ENCODE measurements around the gene P2RY11.

Gene P2RY11

DNA sequence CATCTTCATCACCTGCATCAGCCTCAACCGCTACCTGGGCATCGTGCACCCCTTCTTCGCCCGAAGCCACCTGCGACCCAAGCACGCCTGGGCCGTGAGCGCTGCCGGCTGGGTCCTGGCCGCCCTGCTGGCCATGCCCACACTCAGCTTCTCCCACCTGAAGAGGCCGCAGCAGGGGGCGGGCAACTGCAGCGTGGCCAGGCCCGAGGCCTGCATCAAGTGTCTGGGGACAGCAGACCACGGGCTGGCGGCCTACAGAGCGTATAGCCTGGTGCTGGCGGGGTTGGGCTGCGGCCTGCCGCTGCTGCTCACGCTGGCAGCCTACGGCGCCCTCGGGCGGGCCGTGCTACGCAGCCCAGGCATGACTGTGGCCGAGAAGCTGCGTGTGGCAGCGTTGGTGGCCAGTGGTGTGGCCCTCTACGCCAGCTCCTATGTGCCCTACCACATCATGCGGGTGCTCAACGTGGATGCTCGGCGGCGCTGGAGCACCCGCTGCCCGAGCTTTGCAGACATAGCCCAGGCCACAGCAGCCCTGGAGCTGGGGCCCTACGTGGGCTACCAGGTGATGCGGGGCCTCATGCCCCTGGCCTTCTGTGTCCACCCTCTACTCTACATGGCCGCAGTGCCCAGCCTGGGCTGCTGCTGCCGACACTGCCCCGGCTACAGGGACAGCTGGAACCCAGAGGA is 2.6 kb downstream of the P2RY11 start:
- no peak for DNase-seq (ENCODE audit: low read depth)

DNA sequence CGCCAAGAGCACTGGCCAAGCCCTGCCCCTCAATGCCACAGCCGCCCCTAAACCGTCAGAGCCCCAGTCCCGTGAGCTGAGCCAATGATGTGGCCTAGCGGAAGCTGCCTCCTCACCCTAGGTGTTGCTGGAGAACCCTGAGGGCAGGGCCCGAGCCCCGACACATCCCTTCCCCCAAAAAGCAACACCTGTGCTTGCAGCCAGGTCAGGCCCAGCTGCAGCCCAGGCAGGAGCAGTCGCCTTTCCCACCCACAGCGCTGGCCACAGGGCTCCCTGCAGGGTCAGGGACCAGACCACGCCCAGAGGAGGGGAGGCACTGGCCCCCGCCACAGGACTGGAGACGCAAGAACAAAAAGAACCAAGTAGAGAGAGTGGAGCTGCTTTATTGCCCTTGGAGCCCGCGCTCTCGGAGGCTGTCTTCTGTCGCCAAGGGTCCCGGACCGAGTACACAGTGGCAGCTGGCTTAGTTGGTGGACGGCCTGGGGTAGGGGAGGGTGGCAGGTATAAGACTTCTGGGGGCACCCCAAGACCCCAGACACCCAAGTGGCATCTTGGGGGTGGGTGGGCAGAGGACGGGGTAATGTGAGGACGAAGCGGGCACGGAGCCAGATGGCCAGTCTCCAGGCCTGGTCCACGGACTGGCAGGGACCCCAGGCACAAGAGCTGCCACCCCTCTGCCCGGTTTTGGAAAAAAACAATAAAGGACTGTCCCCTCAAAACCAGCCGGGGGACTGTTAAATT is 3.3 kb downstream of the P2RY11 start:
- DNase-seq (ENCODE audit: low read depth), result no peak

DNA sequence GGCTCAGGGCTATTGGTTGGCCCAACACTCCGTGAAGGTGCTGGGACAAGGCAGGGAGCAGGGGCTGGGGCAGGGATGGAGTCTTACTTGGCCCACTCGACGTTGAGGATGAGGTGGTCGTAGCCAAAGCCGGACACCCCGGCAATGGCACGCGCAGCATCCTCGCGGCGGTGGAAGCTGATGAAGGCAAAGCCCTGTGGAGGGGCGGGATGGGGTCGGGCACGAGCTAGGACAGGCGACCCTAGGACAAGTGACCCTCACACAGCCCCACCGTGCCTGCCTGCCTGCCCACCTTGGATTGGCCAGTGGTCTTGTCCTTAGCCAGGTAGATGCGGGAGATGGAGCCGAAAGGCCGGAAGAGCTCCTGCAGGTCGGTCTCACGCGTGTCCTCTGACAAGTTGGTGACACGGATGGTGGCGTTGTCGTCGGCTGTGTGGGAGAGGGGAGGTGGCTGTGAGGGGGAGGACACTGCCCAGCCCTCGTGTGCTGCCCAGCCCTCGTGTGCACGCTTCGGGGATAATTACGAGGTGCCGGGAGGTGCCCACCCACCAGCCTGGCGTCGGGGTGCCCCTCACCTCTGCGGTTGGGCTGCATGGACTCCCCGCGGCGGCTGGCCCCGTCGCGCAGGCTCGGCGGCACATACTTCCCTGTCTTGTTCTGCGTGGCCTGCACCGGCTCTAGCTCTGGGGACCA is 4.0 kb downstream of the P2RY11 start:
- DNase-seq (ENCODE audit: low read depth), result no peak

DNA sequence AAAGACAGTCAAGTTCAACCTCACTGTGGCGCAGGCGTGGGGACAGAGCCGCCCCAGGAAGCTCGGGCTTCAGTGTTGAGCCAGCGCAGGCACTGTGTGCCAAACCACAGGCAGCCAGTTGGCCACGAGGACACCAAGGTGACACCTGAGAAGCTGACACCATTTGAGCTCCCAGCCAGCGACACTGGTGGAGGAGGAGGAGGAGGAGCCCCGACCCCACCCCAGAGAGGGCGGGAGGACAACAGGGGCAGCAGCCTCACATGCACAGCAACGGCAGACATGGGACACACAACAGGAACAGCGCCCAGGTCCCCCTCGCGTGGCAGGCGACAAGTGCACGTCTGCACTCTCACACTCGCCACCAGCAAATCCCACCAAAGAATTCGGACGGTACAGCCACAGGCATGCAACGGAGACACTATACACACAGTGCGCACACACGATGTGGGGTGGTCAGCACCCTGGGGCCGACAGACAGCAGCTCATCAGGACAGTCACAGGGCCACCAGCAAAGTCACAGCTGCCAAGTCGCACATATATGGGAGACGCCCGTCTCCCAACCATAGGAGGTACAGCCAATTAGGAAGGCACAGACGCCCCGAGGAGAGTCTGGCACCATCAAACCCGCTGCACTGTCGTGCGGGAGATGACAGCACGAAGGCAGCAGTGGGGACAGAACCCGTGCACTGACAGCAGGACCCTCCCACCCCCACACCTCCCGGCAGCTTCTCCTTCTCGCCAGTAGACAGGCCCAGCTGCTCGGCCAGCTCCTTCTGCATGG is 4.8 kb downstream of the P2RY11 start:
- DNase-seq (ENCODE audit: low read depth), result no peak

DNA sequence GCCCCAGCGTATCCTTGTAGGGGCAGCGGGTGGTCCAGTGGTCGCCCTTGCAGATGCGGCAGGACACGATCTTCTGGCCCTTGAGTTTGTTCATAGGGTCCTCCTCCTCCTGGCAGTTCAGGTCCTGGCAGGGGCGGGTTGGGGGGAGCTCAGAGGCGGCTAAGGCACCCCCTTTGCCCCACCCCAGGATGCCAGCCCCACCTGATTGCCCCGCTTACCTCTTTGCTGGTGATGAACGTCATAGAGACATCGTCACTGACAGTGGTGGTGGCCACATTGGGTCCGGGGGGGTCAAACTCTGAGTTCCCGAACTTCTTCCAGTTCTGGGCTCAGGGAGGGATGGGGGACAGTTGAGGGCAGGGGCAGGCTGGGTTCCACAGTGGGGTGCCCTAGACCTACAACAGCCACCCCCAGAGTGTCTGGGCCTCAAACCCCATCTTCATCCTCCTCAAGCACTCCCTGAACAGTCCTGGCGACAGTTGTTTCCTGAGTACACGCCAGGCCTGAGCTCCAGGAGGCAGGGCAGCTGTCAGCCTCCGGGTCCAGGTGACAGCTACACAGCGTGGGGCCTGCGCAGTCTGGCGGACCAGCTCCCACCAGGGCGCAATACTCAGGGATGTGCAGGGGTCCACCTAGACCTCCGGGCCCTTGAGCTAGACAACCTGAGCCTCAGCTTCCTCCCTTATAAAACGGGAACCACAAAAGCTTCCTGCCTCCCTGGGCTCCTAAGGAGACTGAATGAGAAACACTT is 5.5 kb downstream of the P2RY11 start:
- no peak for DNase-seq (ENCODE audit: low read depth)

DNA sequence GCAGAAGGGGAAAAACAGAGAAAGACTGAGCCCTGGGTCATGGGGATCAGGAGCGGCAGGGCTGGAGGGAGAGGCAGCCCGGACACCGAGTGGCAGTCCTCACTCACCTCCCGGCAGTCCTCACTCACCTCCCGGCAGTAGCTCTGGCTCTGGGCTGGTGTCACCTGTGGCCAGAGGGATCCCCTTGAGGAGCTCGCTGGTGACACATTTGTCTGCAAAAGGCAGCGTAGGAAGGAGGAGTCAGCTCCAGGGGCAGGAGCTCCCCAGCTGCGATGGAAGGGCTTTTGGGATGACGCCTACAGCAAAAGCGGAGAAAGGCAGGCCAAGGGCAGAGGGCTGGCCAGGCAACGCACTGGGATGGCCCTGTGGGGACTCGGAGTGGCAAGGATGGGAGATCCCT is 7.5 kb downstream of the P2RY11 start:
- no peak for DNase-seq (ENCODE audit: low read depth)

DNA sequence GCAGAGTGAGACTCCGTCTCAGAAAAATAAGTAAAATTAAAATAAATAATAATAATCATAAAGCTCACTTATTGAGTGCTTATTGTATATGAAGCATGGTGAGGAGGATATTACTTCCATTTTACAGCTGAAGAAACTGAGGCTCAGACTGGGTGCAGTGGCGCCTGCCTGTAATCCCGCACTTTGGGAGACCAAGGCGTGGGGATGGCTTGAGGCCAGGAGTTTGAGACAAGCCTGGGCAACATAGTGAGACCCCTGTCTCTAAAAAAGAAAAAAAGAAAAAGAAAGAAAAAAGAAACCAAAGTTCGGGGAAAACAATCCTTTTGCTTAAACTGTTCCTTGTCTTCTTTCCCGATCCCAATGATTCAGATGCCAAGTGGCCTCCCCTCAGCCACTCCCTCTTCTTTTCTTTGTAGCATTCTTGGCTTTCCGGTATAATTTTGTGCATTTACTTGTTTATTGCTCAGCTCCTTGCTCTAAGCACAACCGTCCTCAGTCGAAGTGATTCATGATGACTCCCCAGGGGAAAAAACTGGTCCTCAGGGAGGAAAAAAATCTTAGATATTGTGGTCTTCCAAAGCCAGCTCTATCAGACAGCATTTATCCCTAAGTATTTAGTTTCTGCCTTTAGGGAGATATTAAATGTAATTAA is 9.2 kb downstream of the P2RY11 start:
- no peak for DNase-seq (ENCODE audit: low read depth)

DNA sequence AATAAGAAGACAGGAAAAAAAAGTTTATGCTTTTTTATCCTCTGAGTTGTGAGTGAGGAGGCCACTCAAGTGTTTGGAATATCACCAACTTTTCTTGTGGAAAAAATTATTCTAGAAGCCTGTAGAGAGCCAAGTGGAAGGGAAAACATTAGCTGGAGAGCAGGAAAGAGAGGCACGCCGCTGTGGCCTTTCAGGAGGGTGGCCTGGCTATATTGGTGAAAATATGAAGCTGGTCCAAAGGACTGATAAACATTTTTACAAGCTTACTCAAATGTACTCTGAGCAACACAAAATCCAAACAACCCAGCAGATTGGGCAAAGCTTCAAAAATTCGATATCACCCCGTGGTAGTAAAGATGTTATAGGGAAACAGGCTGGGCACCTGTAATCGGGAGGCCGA is 10.6 kb downstream of the P2RY11 start:
- DNase-seq (ENCODE audit: low read depth), result no peak

DNA sequence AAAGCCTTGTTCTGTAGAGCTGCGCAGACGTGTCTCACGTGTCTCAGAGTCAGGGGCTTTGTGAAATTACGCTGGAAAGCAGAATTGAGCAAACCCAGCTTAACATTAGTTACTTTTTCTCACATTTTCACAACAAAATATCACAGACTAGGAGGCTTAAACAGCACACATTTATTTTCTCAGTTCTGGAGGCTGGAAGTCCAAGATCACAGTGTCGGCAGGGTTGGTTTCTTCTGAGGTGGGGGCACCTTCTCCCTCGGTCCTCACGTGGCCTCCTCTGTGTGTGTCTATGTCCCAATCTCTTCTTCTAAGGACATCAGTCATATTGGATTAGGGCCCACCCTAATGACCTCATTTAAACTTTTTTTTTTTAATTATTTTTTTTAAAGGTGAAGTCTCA is 12.9 kb downstream of the P2RY11 start:
- DNase-seq (ENCODE audit: low read depth), result no peak

DNA sequence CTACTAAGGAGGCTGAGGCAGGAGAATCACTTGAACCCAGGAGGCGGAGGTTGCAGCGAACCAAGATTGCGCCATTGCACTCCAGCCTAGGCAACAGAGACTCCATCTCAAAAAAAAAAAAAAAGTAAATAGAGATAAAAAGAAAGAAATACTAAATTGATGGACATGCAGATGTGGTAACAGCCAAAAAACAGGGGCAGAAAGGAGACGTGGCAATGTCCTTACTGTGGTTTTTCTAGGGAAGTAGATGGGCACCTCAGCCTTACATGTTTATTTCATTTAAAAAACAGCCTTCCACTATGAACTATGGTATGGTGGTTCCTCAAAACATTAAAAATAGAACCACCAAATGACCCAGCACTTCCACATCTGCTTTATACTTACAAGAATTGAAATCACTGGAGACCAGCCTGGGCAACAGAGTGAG is 14.7 kb downstream of the P2RY11 start:
- no peak for DNase-seq (ENCODE audit: low read depth)

DNA sequence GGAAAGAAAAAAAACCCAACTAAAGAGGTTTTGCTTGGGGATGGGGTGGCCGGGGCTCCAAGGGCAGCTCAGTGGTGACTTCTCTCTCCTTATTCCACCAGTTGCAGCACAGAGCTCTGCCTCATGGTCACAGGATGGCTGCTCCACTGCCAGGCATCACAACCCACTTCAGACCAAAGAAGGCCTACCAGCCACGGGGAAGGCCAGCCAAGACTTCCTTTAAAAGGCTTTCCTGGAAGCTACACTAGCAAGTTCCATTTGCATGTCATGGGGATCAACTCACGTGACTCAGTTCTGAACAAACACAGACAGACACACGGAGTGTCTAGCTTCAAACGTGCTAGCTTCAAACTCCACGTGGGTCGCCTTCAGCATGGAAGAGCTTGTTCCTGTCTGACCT is 21.4 kb downstream of the P2RY11 start:
- no peak for DNase-seq (ENCODE audit: low read depth)

DNA sequence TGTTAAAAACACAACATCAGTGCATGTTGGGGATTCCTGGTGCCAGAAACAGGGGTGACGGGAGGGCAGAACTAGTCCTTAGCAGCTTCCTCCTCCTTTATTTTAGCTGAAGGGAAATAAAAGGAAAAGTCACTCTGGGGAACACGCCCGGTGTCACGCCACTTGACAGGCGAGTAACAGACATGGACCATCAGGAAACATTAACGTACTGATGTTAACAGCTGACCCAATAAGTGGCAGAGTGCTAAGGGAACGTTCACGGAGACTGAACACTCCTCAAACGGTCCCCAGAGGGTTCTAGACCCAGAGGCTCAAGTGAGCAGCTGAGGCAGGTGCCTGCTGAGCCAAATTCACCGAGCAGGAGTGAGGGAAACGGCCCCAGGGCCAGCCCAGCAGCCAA is 22.1 kb downstream of the P2RY11 start:
- no peak for DNase-seq (ENCODE audit: low read depth)

DNA sequence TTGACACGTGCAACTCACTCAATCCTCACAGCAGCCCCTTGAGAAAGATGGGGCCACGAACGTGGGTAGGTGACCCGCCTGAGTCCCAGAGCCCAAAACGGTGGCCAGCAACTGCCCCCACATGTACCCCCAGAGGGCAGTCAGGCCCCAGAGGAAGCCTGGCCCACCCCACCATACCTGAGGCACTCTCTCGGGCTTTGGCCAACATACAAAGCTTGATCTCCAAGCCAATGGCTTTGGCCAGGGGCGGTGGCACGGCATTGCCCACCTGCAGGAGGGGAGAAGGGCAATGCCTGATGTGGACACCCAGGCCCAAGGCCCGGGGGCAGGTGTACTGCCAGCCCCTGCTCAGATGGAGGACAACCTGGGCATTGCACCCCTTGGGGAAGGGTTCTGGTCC is 22.5 kb downstream of the P2RY11 start:
- DNase-seq (ENCODE audit: low read depth), result no peak

DNA sequence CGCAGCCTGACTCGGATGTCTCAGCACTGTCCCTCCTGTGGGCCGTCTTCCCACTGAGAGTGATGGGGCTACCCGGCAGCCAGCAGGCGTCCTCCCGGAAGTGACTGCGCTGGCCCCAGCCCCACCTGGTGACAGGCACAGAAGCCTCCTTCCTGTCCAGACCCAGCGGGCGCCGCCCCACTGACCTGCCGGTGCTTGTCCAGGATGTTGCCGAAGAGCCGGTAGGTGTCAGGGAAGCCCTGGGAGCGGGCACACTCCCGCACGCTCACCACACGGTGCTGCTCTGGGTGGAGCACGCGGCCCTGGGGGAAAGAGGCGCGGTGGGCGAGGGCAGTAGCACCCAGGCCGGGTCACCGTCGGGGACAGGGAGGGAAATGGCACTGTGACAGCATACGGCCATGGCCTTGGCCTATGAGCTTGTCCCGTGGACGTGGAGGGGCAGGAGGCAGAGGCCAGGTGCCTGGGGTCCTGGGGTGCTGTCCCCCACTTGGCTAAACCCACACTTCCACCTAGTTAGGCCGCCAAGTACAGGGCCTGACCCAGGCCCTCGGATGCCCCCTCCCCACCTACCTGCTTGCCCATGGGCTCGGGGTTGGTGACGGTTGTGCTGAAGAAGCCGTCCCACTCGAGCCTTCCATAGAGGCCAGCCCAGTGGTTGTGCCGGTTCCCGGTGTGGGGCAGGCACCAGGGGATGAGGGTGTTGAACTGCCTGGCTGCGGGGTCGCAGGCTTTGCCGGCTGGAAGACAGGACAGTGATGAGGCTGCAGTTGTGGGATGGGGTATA is 24.2 kb downstream of the P2RY11 start:
- DNase-seq (ENCODE audit: low read depth), result no peak

DNA sequence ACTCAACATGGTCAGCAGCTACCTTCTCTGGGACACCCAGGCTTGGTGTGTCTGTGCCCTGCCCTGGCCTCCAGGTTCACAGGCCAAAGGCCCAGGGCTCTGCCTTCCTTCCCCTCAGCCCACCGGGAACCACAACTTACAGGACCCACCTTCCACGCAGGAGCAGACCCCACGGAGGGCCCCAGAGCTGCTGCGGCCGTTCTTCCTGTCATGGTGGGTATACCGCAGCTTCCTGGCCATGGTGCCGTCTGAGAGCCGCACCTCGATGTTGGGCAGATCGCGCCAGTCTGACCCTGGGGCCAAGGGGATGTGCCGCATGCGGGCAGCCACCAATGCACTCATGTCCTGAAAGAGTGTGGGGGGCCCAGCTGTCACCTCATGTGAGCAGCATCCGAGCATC is 25.4 kb downstream of the P2RY11 start:
- DNase-seq (ENCODE audit: low read depth), result no peak

DNA sequence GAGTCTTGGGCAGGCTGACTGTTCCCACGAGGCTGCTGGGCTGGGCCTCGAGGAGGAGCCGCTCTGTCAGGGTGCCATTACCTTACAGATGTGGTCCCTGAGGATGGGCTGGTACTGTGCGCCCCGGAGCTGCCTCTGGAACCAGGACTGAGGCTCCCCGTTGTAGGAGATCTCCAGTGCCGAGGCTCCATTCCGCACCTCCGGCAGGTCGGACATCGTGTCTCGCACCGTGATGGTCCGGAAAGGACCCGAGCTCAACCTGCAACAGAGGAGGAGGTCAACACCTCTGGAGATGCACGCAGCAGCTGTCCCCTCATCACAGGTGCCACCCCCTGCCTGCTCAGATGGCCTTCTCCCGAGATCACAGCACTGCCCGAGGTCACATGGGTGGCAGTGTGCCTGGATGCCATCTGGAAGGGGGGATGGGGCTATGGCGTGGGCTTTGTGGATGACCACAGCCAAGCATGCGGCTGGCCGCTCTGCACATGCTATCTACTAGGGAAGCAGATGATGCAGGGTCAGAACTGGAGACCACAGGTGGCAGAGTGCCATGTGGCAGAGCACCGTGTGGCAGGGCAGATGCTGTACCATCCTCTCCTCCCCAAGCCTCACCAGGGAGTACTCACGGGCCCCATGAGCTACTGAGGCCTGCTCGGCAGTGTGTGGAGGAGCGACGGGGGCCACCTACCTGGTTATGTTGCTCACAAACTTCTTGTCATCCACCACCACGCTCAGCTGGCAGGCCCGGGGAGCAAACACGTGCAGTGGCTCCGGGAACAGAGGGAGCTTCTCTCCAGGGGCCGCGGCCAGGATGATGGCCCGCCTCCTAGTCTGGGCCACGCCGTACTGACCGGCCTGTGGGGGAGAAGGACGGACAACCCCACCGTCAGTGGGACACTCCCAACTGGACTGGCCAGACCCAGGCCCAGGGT is 26.5 kb downstream of the P2RY11 start:
- DNase-seq (ENCODE audit: low read depth), result no peak

DNA sequence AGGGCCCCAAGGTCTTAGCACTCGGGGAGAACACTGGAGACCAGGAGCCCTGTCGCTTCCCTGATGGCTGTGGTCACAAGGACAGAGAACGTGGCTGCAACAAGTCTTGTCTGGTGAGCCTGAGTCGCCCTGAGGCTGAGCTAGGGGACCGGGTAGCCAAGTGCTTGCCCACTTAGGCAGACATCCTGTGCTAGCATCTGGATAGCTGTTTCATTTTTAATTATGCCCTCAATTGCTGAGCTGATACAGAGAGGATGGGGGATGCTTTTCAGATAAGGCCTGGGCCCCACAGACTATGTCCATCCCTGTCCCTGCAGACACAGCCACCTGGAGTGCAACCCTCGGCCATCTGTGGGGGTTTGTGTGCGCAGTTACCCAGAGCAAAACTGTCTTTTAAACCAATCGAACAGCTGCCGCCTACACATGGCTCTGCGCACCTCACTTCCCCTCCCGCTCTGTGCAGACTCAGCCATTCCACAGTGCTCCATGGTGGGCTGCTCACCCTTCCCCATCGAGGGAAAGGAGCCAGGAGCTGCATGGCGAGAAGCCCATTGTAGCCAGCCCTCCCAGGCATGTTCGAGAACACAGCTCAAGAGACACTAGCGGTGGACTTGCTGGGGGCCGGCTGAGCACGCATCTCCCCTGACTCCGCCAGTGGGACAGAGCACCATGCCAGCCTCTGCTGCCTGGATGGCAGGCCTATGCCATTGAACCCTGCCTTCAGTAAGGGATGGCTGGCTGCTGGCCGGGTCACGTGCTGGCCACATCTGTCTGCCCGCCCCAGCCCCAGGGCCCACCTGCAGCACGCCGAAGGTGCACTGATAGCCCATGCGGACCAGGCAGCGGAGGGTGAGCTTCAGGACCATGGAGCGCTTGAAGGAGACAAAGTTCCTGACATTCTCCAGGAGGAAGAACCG is 27.6 kb downstream of the P2RY11 start:
- DNase-seq (ENCODE audit: low read depth), result no peak

DNA sequence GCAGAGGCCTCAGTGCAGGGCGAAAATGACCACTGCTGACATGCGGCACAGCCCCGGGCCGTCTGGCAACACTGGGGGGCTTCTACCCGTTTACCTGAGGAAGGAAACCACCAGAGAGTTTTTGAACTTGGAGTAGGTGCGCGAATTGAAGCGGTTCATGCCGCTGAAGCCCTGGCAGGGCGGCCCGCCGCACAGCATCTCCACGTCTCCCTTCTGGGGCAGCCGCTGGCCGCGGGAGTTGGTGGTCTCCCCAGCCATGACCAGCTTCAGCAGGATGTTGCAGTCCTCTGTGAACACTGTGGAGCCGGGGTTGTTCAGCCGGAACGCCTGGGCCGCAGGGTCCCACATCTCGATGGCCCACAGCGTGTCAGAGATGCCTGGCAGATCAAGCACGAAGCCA is 28.5 kb downstream of the P2RY11 start:
- DNase-seq (ENCODE audit: low read depth), result no peak

Measured in activated T-helper 9 cell treated with anti-CD3 and anti-CD28 coated beads, Interleukin-2, amount 50 U/mL, for 16 hours (primary cell).